B cell (primary cell): ENCODE measurements around the gene NOSTRIN. TPM values are rescaled to one million over a fixed set of nuclear protein-coding genes. Genes with fewer than 3 reads are reported as not detected.

Experiments used
- ATAC-seq: fragments of 200-7000 bp; cut with Tn5 transposase; one replicate; pipeline ENCODE4 v1.10.0; 2021; ENCODE audit warnings: low read depth, mild to moderate bottlenecking, moderate number of reproducible peaks, moderate library complexity
- CTCF ChIA-PET: fragments of 350-600 bp; sonication (Branson Sonifier 250); formaldehyde crosslinking; loops from one replicate; lab custom pipeline; 2021; ENCODE audit warnings: antibody characterized with exemption, inconsistent platforms; lab: Charles Lee
- POLR2A ChIA-PET: fragments of 350-600 bp; sonication (Branson Sonifier 250); formaldehyde crosslinking; loops from one replicate; lab custom pipeline; 2021; ENCODE audit warnings: antibody characterized with exemption; lab: Charles Lee
- DNase-seq: peaks from one replicate; pipeline ENCODE4 v3.0.0; 2013
- H2AFZ ChIP-seq: 2 replicates; pipeline ENCODE4 v1.6.1; 2012; ENCODE audit warnings: mild to moderate bottlenecking, low read depth, low read length; ENCODE audit not compliant: insufficient read depth, poor library complexity, severe bottlenecking
- H3K27ac ChIP-seq, 2 donors: 1 replicate in 1 of 2; 2 replicates in 1 of 2; pipeline ENCODE4 v1.5.1; 2012 to 2013; ENCODE audit warnings: low read length in 2 of 2, mild to moderate bottlenecking in 2 of 2, moderate library complexity in 1 of 2
- H3K27me3 ChIP-seq, 4 experiments: fragments of 200-600 bp in 1 of 4; sonication (generic) in 1 of 4; replicated peaks in 1 of 4; 1 replicate in 2 of 4; 2 replicates in 2 of 4; pipeline versions ENCODE4 v1.6.1 to v1.7.0; 2013 to 2016; ENCODE audit warnings: low read length in 3 of 4, mild to moderate bottlenecking in 2 of 4, mixed read lengths in 1 of 4, moderate library complexity in 1 of 4; ENCODE audit not compliant: insufficient read depth in 4 of 4, control insufficient read depth in 3 of 4; ENCODE audit errors: control extremely low read depth in 1 of 4
- H3K36me3 ChIP-seq, 2 experiments: replicated peaks in 1 of 2; 1 replicate in 1 of 2; 2 replicates in 1 of 2; pipeline versions ENCODE4 v1.6.1 to v1.7.1; 2013; ENCODE audit warnings: low read length in 1 of 2; ENCODE audit not compliant: insufficient read depth in 2 of 2, control insufficient read depth in 1 of 2; ENCODE audit errors: control extremely low read depth in 1 of 2, extremely low read depth in 1 of 2
- H3K4me1 ChIP-seq, 2 donors: fragments of 200-600 bp in 1 of 2; sonication (generic) in 1 of 2; 1 replicate in 1 of 2; 2 replicates in 1 of 2; pipeline versions ENCODE4 v1.5.1 to v1.6.1; 2013 to 2017; ENCODE audit warnings: low read length in 2 of 2; ENCODE audit not compliant: control insufficient read depth in 2 of 2, insufficient read depth in 2 of 2
- H3K4me2 ChIP-seq: replicated peaks from 2 replicates; pipeline ENCODE3; 2012; ENCODE audit warnings: mild to moderate bottlenecking, low read depth, low read length; ENCODE audit not compliant: poor library complexity, severe bottlenecking
- H3K4me3 ChIP-seq, 5 experiments: fragments of 200-600 bp in 1 of 5; sonication (generic) in 1 of 5; 1 replicate in 3 of 5; 2 replicates in 2 of 5; pipeline versions ENCODE4 v1.5.1 to v1.7.0; 2011 to 2016; ENCODE audit warnings: low read length in 4 of 5, mild to moderate bottlenecking in 4 of 5, low read depth in 2 of 5, control low read depth in 1 of 5, moderate library complexity in 1 of 5; ENCODE audit not compliant: insufficient read depth in 1 of 5; ENCODE audit errors: control extremely low read depth in 1 of 5, extremely low read depth in 1 of 5
- H3K79me2 ChIP-seq: fragments of 200-600 bp; sonication (generic); one replicate; pipeline ENCODE4 v1.6.0; 2016; ENCODE audit warnings: low read length; ENCODE audit not compliant: control insufficient read depth, insufficient read depth
- H3K9ac ChIP-seq: fragments of 200-600 bp; sonication (generic); 2 replicates; pipeline ENCODE4 v1.6.1; 2017; ENCODE audit warnings: mild to moderate bottlenecking, low read length, moderate library complexity
- H3K9me3 ChIP-seq, 3 donors: one replicate each; pipeline versions ENCODE4 v1.6.1 to v1.7.1; 2013; ENCODE audit warnings: low read length in 2 of 3; ENCODE audit not compliant: control insufficient read depth in 2 of 3, insufficient read depth in 1 of 3; ENCODE audit errors: control extremely low read depth in 1 of 3
- H4K20me1 ChIP-seq: 2 replicates; pipeline ENCODE4 v1.6.0; 2012; ENCODE audit warnings: mild to moderate bottlenecking, low read length; ENCODE audit not compliant: insufficient read depth, control insufficient read depth, poor library complexity, severe bottlenecking
- H3K27ac Mint-ChIP-seq: one replicate; pipeline ENCODE4 v1.8.0; 2021; ENCODE audit warnings: mixed read lengths
- H3K27me3 Mint-ChIP-seq: one replicate; pipeline ENCODE4 v1.8.0; 2021; ENCODE audit warnings: mixed read lengths
- H3K4me1 Mint-ChIP-seq: one replicate; pipeline ENCODE4 v1.8.0; 2021; ENCODE audit warnings: mixed read lengths
- H3K4me3 Mint-ChIP-seq: one replicate; pipeline ENCODE4 v1.8.0; 2021; ENCODE audit warnings: mixed read lengths
- H3K9me3 Mint-ChIP-seq: one replicate; pipeline ENCODE4 v1.8.0; 2022; ENCODE audit warnings: mixed read lengths; ENCODE audit not compliant: insufficient read depth
- EZH2 ChIP-seq: IDR thresholded peaks from 2 replicates; pipeline ENCODE4 v1.6.1; 2012; ENCODE audit warnings: borderline replicate concordance, low read depth, mild to moderate bottlenecking, moderate library complexity, low read length; ENCODE audit not compliant: insufficient read depth, poor library complexity, severe bottlenecking
- intact Hi-C: fragments of 100-400 bp; cut with micrococcal nuclease; formaldehyde crosslinking; loops from one replicate; pipeline ENCODE4 v1.10.0; 2022
- polyA plus RNA-seq: library from polyadenylated mRNA; depleted of rRNA; stranded (reverse); fragments of >200 nt; gene quantifications from 2 replicates; pipeline ENCODE4 v1.2.3, GENCODE V29; 2012
- total RNA-seq, 2 donors: library from RNA; stranded (reverse); fragments of 120-200 nt in 1 of 2; gene quantifications; 1 replicate in 1 of 2; 2 replicates in 1 of 2; pipeline versions ENCODE4 v1.2.3 to v1.2.4, GENCODE V29; 2013 to 2022
- TF ChIP-seq, protein P1 (sequence below): fragments of 200-600 bp; IDR thresholded peaks from one replicate; pipeline ENCODE4 v1.8.0; 2022; ENCODE audit warnings: antibody characterized with exemption, mild to moderate bottlenecking

NOSTRIN gene
- total and polyA plus RNA-seq, 2 donors (not counting 1 experiment from before 2014, with no cell fraction given) = not detected

DNA sequence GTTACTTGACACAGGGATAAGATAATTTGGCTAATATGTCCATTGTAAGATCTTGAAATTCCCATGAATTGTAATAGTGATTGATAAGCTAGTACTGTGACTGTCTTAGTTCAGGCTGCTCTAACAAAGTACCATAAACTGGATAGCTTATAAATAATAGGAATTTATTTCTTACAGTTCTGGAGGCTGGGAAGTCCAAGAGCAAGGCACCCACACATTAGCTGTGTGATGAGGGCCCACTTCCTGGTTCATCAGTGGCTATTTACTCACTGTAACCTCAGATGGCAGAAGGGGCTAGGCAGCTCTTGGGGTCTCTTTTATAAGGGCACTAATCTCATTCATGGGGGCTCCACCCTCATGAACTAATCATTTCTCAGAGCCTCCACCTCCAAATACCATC, 28.5 kb downstream of the NOSTRIN start:
- no peak overlapping the region for H3K9ac ChIP-seq
- H4K20me1 ChIP-seq = no peaks in the 10 kb centered on the region
- H3K9me3 ChIP-seq = peaks cover 0 to 1% (median 0%) of the 10 kb centered on the region in 3 donors
- H3K27me3 ChIP-seq = no peaks in the 10 kb centered on the region
- H3K36me3 ChIP-seq = no peaks in the 10 kb centered on the region
- ChIA-PET CTCF (no interaction called here), POLR2A (no interaction called here)
- ATAC-seq = no peak
- Mint-ChIP-seq H3K27ac (no peak overlapping the region), H3K4me1 (no peaks in the 10 kb centered on the region), H3K9me3 (no peaks in the 10 kb centered on the region), H3K27me3 (no peaks in the 10 kb centered on the region), H3K4me3 (no peak overlapping the region)
- intact Hi-C loops = no loop called here
- H3K27ac ChIP-seq = no peak overlapping the region
- no peaks in the 10 kb centered on the region for H3K4me1 ChIP-seq
- H3K79me2 ChIP-seq = no peaks in the 10 kb centered on the region
- no peak overlapping the region for H3K4me2 ChIP-seq
- H3K4me3 ChIP-seq = no peak overlapping the region
- TF ChIP-seq, protein P1, sequence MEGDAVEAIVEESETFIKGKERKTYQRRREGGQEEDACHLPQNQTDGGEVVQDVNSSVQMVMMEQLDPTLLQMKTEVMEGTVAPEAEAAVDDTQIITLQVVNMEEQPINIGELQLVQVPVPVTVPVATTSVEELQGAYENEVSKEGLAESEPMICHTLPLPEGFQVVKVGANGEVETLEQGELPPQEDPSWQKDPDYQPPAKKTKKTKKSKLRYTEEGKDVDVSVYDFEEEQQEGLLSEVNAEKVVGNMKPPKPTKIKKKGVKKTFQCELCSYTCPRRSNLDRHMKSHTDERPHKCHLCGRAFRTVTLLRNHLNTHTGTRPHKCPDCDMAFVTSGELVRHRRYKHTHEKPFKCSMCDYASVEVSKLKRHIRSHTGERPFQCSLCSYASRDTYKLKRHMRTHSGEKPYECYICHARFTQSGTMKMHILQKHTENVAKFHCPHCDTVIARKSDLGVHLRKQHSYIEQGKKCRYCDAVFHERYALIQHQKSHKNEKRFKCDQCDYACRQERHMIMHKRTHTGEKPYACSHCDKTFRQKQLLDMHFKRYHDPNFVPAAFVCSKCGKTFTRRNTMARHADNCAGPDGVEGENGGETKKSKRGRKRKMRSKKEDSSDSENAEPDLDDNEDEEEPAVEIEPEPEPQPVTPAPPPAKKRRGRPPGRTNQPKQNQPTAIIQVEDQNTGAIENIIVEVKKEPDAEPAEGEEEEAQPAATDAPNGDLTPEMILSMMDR = no peak
- TF ChIP-seq EZH2 = no peak
- DNase-seq = no peak
- no peak overlapping the region for H2AFZ ChIP-seq

DNA sequence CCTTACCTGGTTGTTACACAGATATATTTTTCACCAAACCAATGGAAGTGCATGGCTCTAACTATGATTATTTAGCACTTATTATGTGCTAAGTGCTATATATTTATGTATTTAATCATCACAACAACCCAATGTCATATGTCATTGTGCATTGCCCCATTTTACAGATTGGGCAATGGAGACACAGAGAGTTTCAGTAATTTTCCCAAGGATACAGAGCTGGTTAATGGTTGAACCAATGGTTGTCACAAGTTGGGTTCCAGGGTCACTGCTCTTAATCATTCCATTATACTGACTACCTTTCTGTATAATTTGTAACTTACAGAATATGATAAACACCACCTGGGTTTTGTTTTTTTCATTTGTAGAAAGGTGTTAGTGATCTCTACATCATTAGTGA, 29.2 kb downstream of the NOSTRIN start:
- no peaks in the 10 kb centered on the region for H3K36me3 ChIP-seq
- POLR2A ChIA-PET = no interaction called here
- H2AFZ ChIP-seq = no peak overlapping the region
- no peak overlapping the region for H3K4me3 ChIP-seq
- H3K27me3 ChIP-seq = no peaks in the 10 kb centered on the region
- DNase-seq = no peak
- Mint-ChIP-seq H3K27me3 (no peaks in the 10 kb centered on the region), H3K9me3 (no peaks in the 10 kb centered on the region), H3K4me3 (no peak overlapping the region), H3K4me1 (no peaks in the 10 kb centered on the region), H3K27ac (no peak overlapping the region)
- no peak for ATAC-seq
- no peak overlapping the region for H3K9ac ChIP-seq
- H3K27ac ChIP-seq = no peak overlapping the region
- peaks cover 0 to 1% (median 0%) of the 10 kb centered on the region in 3 donors for H3K9me3 ChIP-seq
- no peaks in the 10 kb centered on the region for H4K20me1 ChIP-seq
- no peak overlapping the region for H3K4me2 ChIP-seq
- H3K79me2 ChIP-seq = no peaks in the 10 kb centered on the region
- H3K4me1 ChIP-seq = no peaks in the 10 kb centered on the region
- TF ChIP-seq, protein P1 = no peak
- no peak for TF ChIP-seq EZH2
- CTCF ChIA-PET = no interaction called here
- intact Hi-C loops = no loop called here
